Measurements from ENCODE around the gene RIC3.

- TF ChIP-seq CEBPB (IDR thresholded peaks at IDR 0.05; ENCODE audit: low read depth), result no peak
- no peak for TF ChIP-seq EZH2 (IDR thresholded peaks at IDR 0.05)
- no peak for TF ChIP-seq SRF (IDR thresholded peaks at IDR 0.05; ENCODE audit: low read depth)
- TF ChIP-seq ZNF274 (IDR thresholded peaks at IDR 0.05; ENCODE audit: low read depth, low read length), result no peak
- TF ChIP-seq CTCF (IDR thresholded peaks at IDR 0.05 in 2 of 3, conservative IDR thresholded peaks at IDR 0.05 in 1 of 3; ENCODE audit: borderline replicate concordance in 1 of 3, insufficient read depth in 1 of 3, low read depth in 2 of 3, low read length in 2 of 3), result no peak
- no peak for TF ChIP-seq POLR2AphosphoS5 (IDR thresholded peaks at IDR 0.05; ENCODE audit: low read depth, low read length)
- no peak for TF ChIP-seq CBX3 (IDR thresholded peaks at IDR 0.05; ENCODE audit: low read depth)
- no peak for TF ChIP-seq RAD21 (IDR thresholded peaks at IDR 0.05; ENCODE audit: low read depth)
- TF ChIP-seq REST (IDR thresholded peaks at IDR 0.05; ENCODE audit: low read depth), result no peak
- no peak for TF ChIP-seq ZBTB33 (IDR thresholded peaks at IDR 0.05; ENCODE audit: extremely low read depth, insufficient replicate concordance, low read length)
- TF ChIP-seq EZH2phosphoT487 (IDR thresholded peaks at IDR 0.05; ENCODE audit: borderline replicate concordance), result no peak
- TF ChIP-seq EGR1 (IDR thresholded peaks at IDR 0.05; ENCODE audit: low read depth), result no peak
Measured at GRCh38 chr11:8109675-8110074, 59.1 kb downstream of the RIC3 start.
